NCI-H1092 treated with DMSO at 0.1 percent for 48 hours (cell line): ENCODE data around the gene PTPRM.

ENCODE experiments used
- DNase-seq: peaks from one replicate; lab custom pipeline; 2025; lab: John Stamatoyannopoulos, UW

The PTPRM gene

GRCh38 chr18:7855671-7856070 is 288.6 kb downstream of the PTPRM start:
- no peak for DNase-seq

DNA sequence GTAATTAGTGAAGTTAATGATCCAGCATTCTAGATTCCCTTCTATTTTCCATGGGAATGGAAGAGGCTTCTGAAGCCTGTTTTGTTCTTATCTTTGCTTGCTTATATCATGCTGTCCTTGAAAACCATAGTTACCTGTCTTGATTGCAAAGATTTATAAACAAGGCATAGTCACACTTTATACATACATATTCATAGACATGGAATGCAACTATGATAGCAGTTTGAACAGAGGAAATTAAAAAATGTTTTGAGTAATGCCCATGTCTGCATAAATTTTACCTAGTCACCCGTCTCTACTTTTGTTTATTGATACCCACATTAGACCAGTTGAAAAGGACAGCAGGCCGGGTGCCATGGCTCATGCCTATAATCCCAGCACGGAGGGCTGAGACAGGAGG is 289.0 kb downstream of the PTPRM start:
- no peak for DNase-seq

DNA sequence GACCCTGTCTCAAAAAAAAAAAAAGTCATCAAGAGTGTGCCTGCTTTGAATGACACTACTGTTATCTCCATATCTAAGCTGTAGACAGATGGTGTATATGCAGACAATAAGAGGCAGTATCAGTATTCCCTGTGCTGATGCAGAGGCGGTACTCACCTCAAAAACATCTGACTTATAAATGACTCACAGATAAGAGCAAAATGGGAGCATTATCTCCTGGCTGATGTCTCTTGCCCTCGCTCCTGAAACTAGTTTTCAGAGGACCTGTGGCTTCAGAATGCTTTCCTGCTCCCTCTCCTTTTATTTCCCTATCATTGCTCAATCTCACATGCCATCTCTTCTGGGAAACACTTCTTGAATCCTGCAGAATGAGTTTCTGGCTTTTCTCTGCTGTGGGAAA is 289.6 kb downstream of the PTPRM start:
- DNase-seq: no peak

DNA sequence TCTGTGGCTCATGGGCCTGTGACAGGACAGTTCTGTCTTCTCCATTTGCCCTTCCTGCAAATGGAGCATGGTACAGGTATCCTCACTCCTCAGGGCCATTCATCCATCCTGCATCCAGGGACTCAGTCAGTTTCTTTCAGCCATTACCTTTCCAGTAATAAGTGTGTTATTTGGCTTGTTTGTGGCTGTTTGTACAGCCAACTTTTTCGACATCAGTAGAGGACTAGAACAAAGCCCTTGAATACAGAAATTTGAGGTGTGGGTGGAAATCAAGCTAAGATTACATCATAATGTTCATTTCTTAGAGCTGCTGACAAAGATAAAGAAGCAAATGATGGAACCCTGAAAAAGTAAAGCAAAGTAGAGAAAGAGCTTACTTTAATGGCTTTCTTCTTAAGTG is 290.4 kb downstream of the PTPRM start:
- no peak for DNase-seq

GRCh38 chr18:7859122-7859521 is 292.0 kb downstream of the PTPRM start:
- DNase-seq: no peak

- no peak for DNase-seq
Observed at GRCh38 chr18:7870266-7870665, 303.1 kb downstream of the PTPRM start.

DNA sequence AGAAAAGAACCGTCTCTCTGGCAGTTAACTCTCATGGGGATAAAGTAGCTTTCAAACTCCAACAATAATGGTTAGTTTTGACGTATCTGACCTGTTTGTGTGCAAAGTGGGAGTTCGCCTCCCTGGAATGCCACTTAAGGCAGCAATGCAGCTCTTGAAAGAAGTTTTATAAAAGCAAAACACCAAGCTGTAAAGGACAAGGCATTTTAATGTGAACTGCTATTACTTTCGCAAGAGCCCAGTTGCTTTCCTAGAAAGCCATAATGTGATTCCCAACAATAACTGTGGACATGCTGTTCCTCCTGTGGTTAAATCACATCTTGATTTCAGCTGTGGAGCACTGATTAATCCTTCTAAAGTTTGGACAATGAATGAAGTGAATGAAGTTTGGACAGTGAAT is 303.7 kb downstream of the PTPRM start:
- no peak for DNase-seq

GRCh38 chr18:7871560-7872456 is 304.7 kb downstream of the PTPRM start:
- DNase-seq: no peak

- peak; percentile 2 for DNase-seq
Observed at GRCh38 chr18:7872569-7872968, 305.5 kb downstream of the PTPRM start.

GRCh38 chr18:7873316-7873715 is 306.2 kb downstream of the PTPRM start:
- no peak for DNase-seq

DNA sequence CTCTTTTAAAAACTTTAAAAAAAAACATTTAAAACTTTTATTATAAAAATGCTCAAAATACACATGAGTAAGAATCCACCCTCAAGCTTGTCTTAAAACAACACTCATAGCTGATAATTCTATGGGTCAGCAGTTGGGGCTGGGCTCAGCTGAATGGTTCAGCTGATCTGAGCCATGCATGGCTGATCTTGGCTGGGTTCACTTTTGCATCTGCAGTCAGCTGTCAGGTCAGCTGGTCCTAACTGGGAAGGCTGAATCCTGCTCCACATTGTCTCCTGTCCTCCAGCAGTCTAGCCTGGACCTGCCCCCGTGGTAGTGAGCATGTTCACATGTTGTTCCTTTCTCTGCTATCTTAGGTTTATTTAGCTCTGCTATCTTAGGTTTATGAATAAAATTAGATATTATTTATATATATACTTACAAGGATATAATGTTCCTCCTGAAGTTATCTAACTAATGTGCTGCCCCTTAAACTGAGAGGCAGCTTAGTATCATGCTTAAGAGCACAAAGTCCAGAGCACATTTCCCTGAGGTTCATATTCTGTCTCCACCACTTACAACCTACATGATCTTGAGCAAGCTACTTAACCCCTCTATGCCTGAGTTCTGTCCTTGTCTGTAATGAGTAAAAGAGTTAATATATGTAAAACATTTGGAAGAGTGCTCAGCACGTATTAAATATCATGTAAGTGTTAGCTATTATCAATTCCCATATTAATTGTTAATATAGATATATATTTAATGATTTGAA is 309.4 kb downstream of the PTPRM start:
- DNase-seq: no peak

DNA sequence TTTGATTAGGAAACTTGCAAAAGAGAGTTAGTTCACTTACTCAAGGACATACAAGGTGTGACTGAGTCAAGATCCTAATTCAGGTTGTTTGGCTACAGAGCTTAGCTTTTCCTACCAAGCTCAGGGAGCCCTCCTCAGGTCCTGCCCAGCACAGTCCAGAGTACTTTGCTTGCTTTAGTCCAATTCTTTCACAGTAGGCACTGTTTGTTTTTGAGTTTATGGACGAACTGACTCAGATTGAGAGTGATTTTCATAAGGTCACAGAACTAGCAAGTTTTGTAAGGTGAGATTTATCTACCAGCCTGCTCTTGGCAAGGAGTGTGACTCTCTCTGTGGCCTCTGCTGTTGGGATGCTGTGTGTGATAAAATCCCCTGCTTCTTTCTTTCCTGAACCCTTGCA is 310.5 kb downstream of the PTPRM start:
- DNase-seq: no peak

GRCh38 chr18:7878265-7879211 is 311.4 kb downstream of the PTPRM start:
- DNase-seq: no peak

GRCh38 chr18:7879717-7880116 is 312.6 kb downstream of the PTPRM start:
- no peak for DNase-seq

- no peak for DNase-seq
Observed at GRCh38 chr18:7885865-7886264, 318.7 kb downstream of the PTPRM start.

DNA sequence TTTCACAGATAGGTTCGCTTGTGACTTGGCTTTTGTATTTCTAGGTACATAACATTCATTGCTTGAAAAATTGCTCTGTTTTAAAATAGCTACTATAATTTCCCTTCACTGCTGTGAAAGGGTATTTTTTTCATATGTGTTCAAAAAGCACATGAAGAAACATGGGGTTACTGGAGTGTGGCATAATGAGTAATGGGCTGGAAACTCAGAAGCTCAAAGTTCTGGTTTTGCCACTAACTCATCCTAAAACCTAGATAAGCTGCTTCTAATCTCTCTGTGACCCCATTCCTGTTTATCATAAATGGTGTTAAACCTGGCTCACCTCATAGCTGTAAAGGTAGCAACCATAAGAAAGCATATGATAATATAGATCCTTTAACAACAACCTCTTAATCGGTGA is 319.3 kb downstream of the PTPRM start:
- DNase-seq: no peak

- no peak for DNase-seq
Observed at GRCh38 chr18:7889515-7889914, 322.4 kb downstream of the PTPRM start.

DNA sequence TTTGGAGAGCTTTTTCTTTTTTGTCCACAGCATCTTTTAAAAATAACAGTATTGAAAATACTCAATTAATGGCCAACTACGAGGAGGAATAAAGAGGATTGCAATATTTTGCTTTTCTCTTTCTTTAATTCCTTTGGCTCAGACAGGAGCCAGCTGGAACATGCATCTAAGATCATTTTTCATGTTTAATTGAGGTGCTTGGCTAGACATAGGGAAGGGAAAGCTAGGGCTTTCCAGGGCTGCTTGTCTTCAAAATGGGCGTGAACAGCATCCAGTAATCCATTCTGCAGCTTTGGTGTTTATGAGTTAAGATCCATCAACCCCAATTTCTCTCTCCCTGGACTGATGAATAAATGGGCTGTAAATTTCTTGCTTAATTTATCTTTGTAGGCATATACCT is 323.0 kb downstream of the PTPRM start:
- no peak for DNase-seq

GRCh38 chr18:7892556-7892955 is 325.4 kb downstream of the PTPRM start:
- no peak for DNase-seq

DNA sequence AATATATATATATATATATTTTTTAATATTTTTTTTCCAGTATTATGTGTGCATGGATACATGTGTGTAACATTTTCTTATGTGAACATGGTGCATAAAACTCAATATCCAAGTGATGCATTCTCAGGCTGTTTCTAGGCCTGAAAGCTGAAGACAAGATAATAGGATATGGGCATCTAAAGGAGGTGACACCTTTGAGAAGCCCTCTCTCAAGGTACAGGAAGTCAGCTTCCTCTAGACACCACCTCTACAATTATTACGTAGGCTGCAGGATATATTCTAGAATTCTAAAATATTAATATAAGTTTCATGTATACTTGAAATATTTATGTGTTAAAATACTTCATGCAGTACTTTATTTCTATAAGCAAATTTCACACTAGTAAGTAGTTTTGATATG is 327.5 kb downstream of the PTPRM start:
- no peak for DNase-seq

- no peak for DNase-seq
Observed at GRCh38 chr18:7895346-7895745, 328.2 kb downstream of the PTPRM start.

DNA sequence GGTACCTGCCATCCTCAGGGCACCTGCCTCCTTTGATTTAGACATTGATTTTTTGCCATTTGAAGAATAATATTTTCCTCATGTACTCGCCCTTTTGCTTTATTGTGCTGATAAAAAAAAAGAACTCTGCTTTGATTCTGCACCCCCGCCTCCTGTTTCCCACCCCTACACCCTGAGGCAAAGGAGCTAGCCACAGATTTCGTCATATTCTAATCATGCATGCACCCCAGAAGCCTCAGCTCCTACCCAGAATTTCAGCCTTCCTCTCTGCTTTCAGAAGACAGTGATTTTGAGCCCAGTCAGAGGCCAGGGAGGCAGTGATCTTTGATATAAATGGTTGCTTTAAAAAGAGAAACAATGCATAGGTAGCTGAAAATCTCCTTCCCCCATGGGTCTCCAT is 329.0 kb downstream of the PTPRM start:
- no peak for DNase-seq
